HEK293T (cell line): ENCODE results near the gene QRFP.

Experiments
- CTCF ChIA-PET: fragments of 350-600 bp; formaldehyde crosslinking; extraction: SDS; loops from one replicate; lab custom pipeline; 2021; ENCODE audit warnings: antibody characterized with exemption, inconsistent platforms; lab: Yijun Ruan, JAX
- POLR2A ChIA-PET: fragments of 350-600 bp; formaldehyde crosslinking; extraction: SDS; loops from one replicate; lab custom pipeline; 2020; ENCODE audit warnings: antibody characterized with exemption, inconsistent platforms; lab: Yijun Ruan, JAX
- DNase-seq: peaks from one replicate; pipeline ENCODE4 v3.0.0; 2012; ENCODE audit warnings: mixed read lengths; ENCODE audit errors: extremely low spot score
- ARNT ChIP-seq: fragments of 450-650 bp; IDR thresholded peaks from 2 replicates; pipeline ENCODE4 v1.6.1; 2017; ENCODE audit warnings: mild to moderate bottlenecking
- BHLHE40 ChIP-seq: fragments of 450-650 bp; IDR thresholded peaks from 2 replicates; pipeline ENCODE4 v1.6.1; 2016; ENCODE audit warnings: mild to moderate bottlenecking, moderate library complexity, borderline replicate concordance
- CTBP1 ChIP-seq: fragments of 450-650 bp; IDR thresholded peaks from 2 replicates; pipeline ENCODE4 v1.6.1; 2016; ENCODE audit warnings: borderline replicate concordance
- ELF4 ChIP-seq: fragments of 450-650 bp; IDR thresholded peaks from 2 replicates; pipeline ENCODE4 v1.6.1; 2017; ENCODE audit warnings: antibody characterized with exemption
- FOXA1 ChIP-seq: fragments of 450-650 bp; IDR thresholded peaks from 2 replicates; pipeline ENCODE4 v1.6.1; 2016; ENCODE audit warnings: mild to moderate bottlenecking
- FOXK2 ChIP-seq: fragments of 450-650 bp; IDR thresholded peaks from 2 replicates; pipeline ENCODE4 v1.6.1; 2016; ENCODE audit warnings: mild to moderate bottlenecking
- FOXM1 ChIP-seq: fragments of 450-650 bp; IDR thresholded peaks from 2 replicates; pipeline ENCODE4 v1.6.1; 2017; ENCODE audit warnings: mild to moderate bottlenecking, borderline replicate concordance
- HDGF ChIP-seq: fragments of 450-650 bp; IDR thresholded peaks from 2 replicates; pipeline ENCODE4 v1.6.1; 2017; ENCODE audit warnings: antibody characterized with exemption, borderline replicate concordance
- L3MBTL2 ChIP-seq: fragments of 450-650 bp; conservative IDR thresholded peaks from 2 replicates; pipeline ENCODE4 v1.6.1; 2016; ENCODE audit warnings: mild to moderate bottlenecking
- LEF1 ChIP-seq: fragments of 450-650 bp; IDR thresholded peaks from 2 replicates; pipeline ENCODE4 v1.6.1; 2017; ENCODE audit warnings: mild to moderate bottlenecking, borderline replicate concordance
- NFRKB ChIP-seq: fragments of 450-650 bp; IDR thresholded peaks from 2 replicates; pipeline ENCODE4 v1.6.1; 2016; ENCODE audit warnings: mild to moderate bottlenecking, moderate library complexity
- PKNOX1 ChIP-seq: fragments of 450-650 bp; IDR thresholded peaks from 2 replicates; pipeline ENCODE4 v1.6.1; 2016
- SP1 ChIP-seq: fragments of 450-650 bp; IDR thresholded peaks from 2 replicates; pipeline ENCODE4 v1.6.1; 2017
- SUZ12 ChIP-seq: fragments of 450-650 bp; IDR thresholded peaks from 2 replicates; pipeline ENCODE4 v1.6.1; 2016; ENCODE audit warnings: mild to moderate bottlenecking
- TARDBP ChIP-seq: fragments of 450-650 bp; IDR thresholded peaks from 2 replicates; pipeline ENCODE4 v1.6.1; 2016
- ZNF384 ChIP-seq: fragments of 450-650 bp; IDR thresholded peaks from 2 replicates; pipeline ENCODE4 v1.6.1; 2016

The QRFP gene

GRCh38 chr9:130903194-130904069 lies 6.8 kb upstream of the QRFP start:
- no peak for DNase-seq
- ChIA-PET POLR2A (no interaction called here), CTCF (no interaction called here)
- TF ChIP-seq NFRKB (no peak), TARDBP (no peak), FOXK2 (no peak), FOXM1 (no peak), LEF1 (no peak), BHLHE40 (no peak), PKNOX1 (no peak), HDGF (no peak), ARNT (no peak), ELF4 (no peak), SP1 (no peak), SUZ12 (no peak), FOXA1 (no peak), ZNF384 (no peak), CTBP1 (no peak), L3MBTL2 (no peak)

GRCh38 chr9:130902204-130903185 lies 5.9 kb upstream of the QRFP start:
- CTCF ChIA-PET = no interaction called here
- POLR2A ChIA-PET = no interaction called here
- TF ChIP-seq HDGF = no peak
- DNase-seq = no peak

DNA sequence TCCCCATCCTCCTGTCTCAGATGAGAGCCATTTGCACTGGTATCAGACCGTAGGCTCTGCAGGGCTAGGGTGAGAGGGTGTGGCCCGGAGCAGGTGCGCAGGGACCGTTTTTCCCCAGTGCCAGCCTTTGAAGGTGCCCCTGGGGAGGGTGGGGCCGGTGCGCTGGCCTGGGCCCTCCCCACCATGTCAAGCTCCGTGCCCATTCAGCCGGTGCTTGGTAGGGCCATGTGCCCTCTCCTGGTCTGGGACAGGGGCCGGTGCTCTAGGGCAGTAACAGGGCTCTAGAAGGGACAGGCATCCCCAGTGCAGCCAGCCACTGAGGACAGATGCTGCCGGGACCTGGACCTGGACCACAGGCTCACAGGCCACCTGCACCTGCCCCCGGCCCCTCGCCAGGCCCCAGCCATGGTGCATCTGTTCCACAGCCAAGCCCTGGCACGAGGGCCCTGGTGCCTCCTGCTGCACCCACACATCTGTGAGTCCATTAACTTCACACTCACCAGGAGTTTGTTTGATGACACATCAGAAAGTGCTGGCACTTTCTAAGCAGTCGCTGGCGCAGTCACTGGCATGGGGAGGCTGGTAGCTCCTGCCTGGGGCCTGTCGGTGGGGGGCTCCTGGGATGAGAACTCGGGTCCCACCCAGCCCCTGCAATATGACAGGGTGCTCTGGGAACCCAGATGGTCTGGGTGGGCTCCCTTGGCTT lies 5.0 kb upstream of the QRFP start:
- ChIA-PET CTCF (no interaction called here), POLR2A (no interaction called here)
- TF ChIP-seq SP1 (no peak), HDGF (no peak), CTBP1 (no peak), ELF4 (no peak), FOXM1 (no peak), ZNF384 (no peak), FOXK2 (no peak), TARDBP (no peak), PKNOX1 (no peak), LEF1 (no peak)
- no peak for DNase-seq

GRCh38 chr9:130900701-130901497 lies 4.3 kb upstream of the QRFP start:
- no peak for DNase-seq
- POLR2A ChIA-PET = no interaction called here
- CTCF ChIA-PET = no interaction called here
- TF ChIP-seq ZNF384 (no peak), CTBP1 (no peak), BHLHE40 (no peak)

DNA sequence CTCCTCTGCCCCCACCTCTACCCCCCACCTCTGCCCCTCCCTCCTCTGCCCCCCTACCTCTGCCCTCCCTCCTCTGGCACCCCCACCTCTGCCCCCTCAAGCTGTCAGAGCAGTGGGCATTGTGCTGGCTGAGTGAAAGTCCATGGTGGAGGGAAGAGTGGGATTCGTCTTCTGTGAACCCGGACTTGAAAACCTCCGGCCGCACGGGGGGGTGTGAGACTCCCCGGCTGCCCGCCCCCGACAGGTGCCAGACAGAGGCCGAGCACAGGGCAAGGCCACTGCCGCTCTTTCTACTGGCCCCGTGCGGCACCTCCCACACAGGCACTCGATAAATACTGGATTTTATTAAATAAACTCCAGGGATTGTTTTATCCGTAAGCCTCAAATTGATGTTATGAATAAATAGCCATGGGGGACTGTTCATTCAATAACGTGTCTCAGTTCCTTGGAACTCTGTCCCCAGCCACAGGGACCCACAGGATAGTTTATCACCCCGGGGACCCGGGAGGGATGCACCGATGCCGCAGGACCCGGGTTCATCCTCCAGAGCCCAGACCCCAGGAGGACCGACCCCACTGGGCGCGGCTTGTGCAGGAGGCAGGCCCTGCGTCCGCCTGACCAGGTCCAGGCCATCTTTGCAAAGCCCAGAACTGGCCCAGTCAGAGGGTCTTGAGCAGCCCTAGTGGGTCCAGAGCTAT lies 2.6 kb upstream of the QRFP start:
- ChIA-PET POLR2A (no interaction called here), CTCF (no interaction called here)
- TF ChIP-seq NFRKB = no peak
- no peak for TF ChIP-seq SP1
- no peak for TF ChIP-seq PKNOX1
- TF ChIP-seq FOXM1 = no peak
- TF ChIP-seq LEF1 = no peak
- TF ChIP-seq ARNT = no peak
- no peak for TF ChIP-seq L3MBTL2
- no peak for TF ChIP-seq CTBP1
- TF ChIP-seq HDGF = no peak
- no peak for TF ChIP-seq TARDBP
- no peak for TF ChIP-seq FOXA1
- TF ChIP-seq SUZ12 = no peak
- no peak for TF ChIP-seq FOXK2
- TF ChIP-seq ZNF384 = no peak
- DNase-seq = no peak
